Astrocyte of the spinal cord (primary cell): Measurements from ENCODE around the gene TFAM.

Source experiments
- DNase-seq: peaks from one replicate; pipeline ENCODE4 v3.0.0; 2011; ENCODE audit warnings: low read depth, low spot score
- H3K4me3 ChIP-seq: 2 replicates; pipeline ENCODE4 v1.5.1; 2011; ENCODE audit warnings: low read depth, mild to moderate bottlenecking, low read length, moderate library complexity
- CTCF ChIP-seq: IDR thresholded peaks from 2 replicates; pipeline ENCODE4 v1.5.1; 2012; ENCODE audit warnings: low read depth, mild to moderate bottlenecking, low read length, inconsistent platforms
- in situ Hi-C: cut with HindIII; loops from 2 replicates; pipeline ENCODE4 v1.10.0; 2017; ENCODE audit warnings: low sequenced_read_pairs

TFAM gene

DNA sequence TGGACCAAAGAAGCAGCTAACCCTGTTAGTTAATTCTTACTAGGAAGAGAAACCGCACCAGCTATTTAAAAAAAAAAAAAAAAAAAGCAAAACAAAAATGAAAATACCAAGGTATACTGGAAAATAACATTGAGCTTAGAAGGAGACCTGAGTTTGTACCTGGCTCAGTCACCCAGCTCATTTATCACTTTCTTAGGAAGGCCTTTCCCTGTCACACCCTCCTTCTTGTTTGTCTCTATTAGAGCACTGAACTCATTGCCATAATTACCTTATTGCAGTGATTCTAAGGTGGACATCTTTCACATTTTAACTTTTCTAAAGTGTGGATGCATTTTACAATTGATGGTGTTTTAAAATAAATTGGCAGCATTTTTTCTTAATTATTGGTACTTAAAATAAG lies 26.3 kb upstream of the TFAM start:
- no peak for DNase-seq
- H3K4me3 ChIP-seq, result no peak overlapping the region
- in situ Hi-C loops, result no loop called here

GRCh38 chr10:58359541-58359940 lies 25.7 kb upstream of the TFAM start:
- no peak for DNase-seq
- no peak for TF ChIP-seq CTCF
- in situ Hi-C loops, result no loop called here
- no peak overlapping the region for H3K4me3 ChIP-seq

More for the DNA sequence above, 26.3 kb upstream of the TFAM start:
- TF ChIP-seq CTCF, result no peak

- in situ Hi-C loops, result no loop called here
- no peak for TF ChIP-seq CTCF
- no peak for DNase-seq
- H3K4me3 ChIP-seq, result no peak overlapping the region
These were observed 24.7 kb upstream of the TFAM start for GRCh38 chr10:58360412-58361004.

DNA sequence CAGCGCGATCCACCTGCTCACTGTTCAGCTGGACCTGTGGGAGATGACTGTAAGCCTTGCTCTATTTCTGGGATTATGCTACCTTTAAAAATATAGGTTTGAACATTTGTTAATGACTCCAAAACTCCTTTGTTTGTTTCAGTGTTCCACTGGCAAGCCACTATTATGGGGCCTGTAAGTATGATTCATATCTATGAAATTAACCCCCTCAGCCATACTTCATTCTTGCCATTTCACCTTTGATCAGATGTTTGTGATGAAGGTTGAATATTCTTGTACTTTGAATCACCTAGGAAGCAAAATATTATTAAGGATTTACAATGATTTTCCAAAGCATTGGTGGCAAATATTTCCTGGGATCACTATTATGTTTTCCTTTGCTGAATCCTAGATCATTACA lies 23.9 kb upstream of the TFAM start:
- in situ Hi-C loops, result no loop called here
- no peak for TF ChIP-seq CTCF
- DNase-seq, result no peak
- no peak overlapping the region for H3K4me3 ChIP-seq

- no peak for TF ChIP-seq CTCF
- in situ Hi-C loops, result no loop called here
- no peak for DNase-seq
- no peak overlapping the region for H3K4me3 ChIP-seq
These were observed 23.0 kb upstream of the TFAM start for GRCh38 chr10:58362027-58362789.

- no peak overlapping the region for H3K4me3 ChIP-seq
- in situ Hi-C loops, result no loop called here
- DNase-seq, result no peak
- TF ChIP-seq CTCF, result no peak
These were observed 18.1 kb upstream of the TFAM start for GRCh38 chr10:58367069-58367468.
